Fibroblast of lung (primary cell): ENCODE data around the gene ACTL9.

Experiments
- EZH2 ChIP-seq: IDR thresholded peaks from 2 replicates; pipeline ENCODE4 v1.5.1; 2012; ENCODE audit warnings: low read length, control low read depth, mild to moderate bottlenecking; ENCODE audit errors: missing control alignments
- TF ChIP-seq, protein P1 (sequence below), 2 donors: IDR thresholded peaks in 1 of 2; conservative IDR thresholded peaks in 1 of 2; 1 replicate in 1 of 2; 2 replicates in 1 of 2; pipeline ENCODE4 v1.5.1; 2011 to 2012; ENCODE audit warnings: low read length in 2 of 2, control low read depth in 1 of 2, inconsistent platforms in 1 of 2, low read depth in 1 of 2, mild to moderate bottlenecking in 1 of 2

DNA sequence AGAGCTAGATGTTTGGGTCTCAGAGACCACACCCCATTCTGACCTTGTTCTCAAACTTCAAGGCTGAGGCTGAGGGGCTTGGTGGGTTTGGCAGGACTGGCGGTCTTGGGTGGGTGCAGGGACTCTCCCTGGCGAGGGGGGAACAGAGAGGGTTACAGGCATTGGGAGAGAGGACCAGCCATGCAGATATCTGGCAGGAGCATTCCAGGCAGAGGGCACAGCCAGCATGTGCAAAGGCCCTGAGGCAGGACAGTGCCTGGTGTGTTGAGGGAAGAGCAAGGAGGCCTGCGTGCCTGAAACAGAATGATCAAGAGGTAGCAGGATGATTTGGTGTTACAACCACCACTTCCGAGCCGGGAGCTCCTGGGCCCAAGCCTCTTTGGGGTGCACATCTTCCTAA, 40.7 kb downstream of the ACTL9 start:
- TF ChIP-seq, protein P1, sequence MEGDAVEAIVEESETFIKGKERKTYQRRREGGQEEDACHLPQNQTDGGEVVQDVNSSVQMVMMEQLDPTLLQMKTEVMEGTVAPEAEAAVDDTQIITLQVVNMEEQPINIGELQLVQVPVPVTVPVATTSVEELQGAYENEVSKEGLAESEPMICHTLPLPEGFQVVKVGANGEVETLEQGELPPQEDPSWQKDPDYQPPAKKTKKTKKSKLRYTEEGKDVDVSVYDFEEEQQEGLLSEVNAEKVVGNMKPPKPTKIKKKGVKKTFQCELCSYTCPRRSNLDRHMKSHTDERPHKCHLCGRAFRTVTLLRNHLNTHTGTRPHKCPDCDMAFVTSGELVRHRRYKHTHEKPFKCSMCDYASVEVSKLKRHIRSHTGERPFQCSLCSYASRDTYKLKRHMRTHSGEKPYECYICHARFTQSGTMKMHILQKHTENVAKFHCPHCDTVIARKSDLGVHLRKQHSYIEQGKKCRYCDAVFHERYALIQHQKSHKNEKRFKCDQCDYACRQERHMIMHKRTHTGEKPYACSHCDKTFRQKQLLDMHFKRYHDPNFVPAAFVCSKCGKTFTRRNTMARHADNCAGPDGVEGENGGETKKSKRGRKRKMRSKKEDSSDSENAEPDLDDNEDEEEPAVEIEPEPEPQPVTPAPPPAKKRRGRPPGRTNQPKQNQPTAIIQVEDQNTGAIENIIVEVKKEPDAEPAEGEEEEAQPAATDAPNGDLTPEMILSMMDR (conservative IDR thresholded peaks at IDR 0.05 in 1 of 2, IDR thresholded peaks at IDR 0.05 in 1 of 2; ENCODE audit: low read depth in 1 of 2, low read length in 2 of 2) = no peak
- TF ChIP-seq EZH2 = no peak
